ENCODE measurements around the gene CALCR.

Gene CALCR

DNA sequence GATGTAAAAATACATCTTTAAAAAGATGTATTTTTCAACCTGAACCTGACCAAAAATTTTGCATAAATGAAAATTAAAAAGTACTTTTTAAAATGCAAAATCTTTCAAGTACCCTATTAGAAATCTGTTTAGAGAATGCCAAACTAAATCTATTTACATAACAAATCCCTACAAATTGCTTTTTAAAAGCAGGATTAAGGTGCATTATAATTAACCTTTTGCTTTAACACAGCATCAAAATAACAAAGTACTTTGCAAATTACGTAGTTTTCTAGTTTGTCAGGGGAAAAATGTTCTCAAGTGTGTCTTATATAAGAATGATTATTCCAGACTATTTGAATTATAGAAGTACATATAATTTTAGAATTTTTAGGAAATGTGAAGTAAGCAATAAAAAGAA, 181.5 kb downstream of the CALCR start:
- TF ChIP-seq SIN3A (IDR thresholded peaks at IDR 0.05; ENCODE audit: borderline replicate concordance, insufficient read depth, low read length) (no peak), REST (IDR thresholded peaks at IDR 0.05; ENCODE audit: insufficient read depth in 1 of 2, low read depth in 2 of 2, low read length in 2 of 2) (no peak), TAF1 (IDR thresholded peaks at IDR 0.05; ENCODE audit: borderline replicate concordance, insufficient read depth, low read length) (no peak), FOXP2 (optimal IDR thresholded peaks at IDR 0.05; ENCODE audit: borderline replicate concordance, extremely low read depth, extremely low read length, insufficient read depth) (no peak), POLR2AphosphoS5 (IDR thresholded peaks at IDR 0.05; ENCODE audit: low read depth, low read length) (no peak)

DNA sequence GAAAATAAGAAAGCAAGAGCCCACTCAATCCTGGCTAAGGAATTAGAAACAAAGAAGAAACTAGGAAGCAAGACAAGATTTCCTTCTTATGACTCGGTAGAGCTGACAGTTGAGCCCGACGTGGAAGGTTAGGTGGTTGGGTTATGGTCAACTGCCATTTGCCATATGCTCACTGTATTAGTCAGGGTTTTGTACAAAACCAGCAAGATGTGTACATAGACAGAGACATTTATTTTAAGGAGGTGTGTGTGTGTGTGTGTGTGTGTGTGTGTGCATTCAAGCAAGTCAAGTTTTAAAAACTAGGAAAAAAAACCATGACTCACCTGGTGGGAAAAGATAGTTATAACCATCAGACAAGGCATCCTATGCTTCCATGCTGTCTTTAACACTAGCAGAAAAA, 183.9 kb downstream of the CALCR start:
- TF ChIP-seq POLR2AphosphoS5 (IDR thresholded peaks at IDR 0.05; ENCODE audit: low read depth, low read length) = no peak

GRCh38 chr7:93382362-93382761, 192.2 kb downstream of the CALCR start:
- TF ChIP-seq FOXP2 (optimal IDR thresholded peaks at IDR 0.05; ENCODE audit: borderline replicate concordance, extremely low read depth, extremely low read length, insufficient read depth) (no peak), POLR2AphosphoS5 (IDR thresholded peaks at IDR 0.05; ENCODE audit: low read depth, low read length) (no peak), TAF1 (IDR thresholded peaks at IDR 0.05; ENCODE audit: borderline replicate concordance, insufficient read depth, low read length) (no peak), SIN3A (IDR thresholded peaks at IDR 0.05; ENCODE audit: borderline replicate concordance, insufficient read depth, low read length) (no peak), REST (IDR thresholded peaks at IDR 0.05; ENCODE audit: insufficient read depth in 1 of 2, low read depth in 2 of 2, low read length in 2 of 2) (no peak)

- no peak for TF ChIP-seq POLR2AphosphoS5 (IDR thresholded peaks at IDR 0.05; ENCODE audit: low read depth, low read length)
- TF ChIP-seq TAF1 (IDR thresholded peaks at IDR 0.05; ENCODE audit: borderline replicate concordance, insufficient read depth, low read length) = no peak
- no peak for TF ChIP-seq REST (IDR thresholded peaks at IDR 0.05; ENCODE audit: insufficient read depth in 1 of 2, low read depth in 2 of 2, low read length in 2 of 2)
- no peak for TF ChIP-seq SIN3A (IDR thresholded peaks at IDR 0.05; ENCODE audit: borderline replicate concordance, insufficient read depth, low read length)
Observed at GRCh38 chr7:93378131-93378760, 196.3 kb downstream of the CALCR start.

GRCh38 chr7:93375603-93376002, 198.9 kb downstream of the CALCR start:
- TF ChIP-seq REST (IDR thresholded peaks at IDR 0.05; ENCODE audit: insufficient read depth in 1 of 2, low read depth in 2 of 2, low read length in 2 of 2) (no peak), FOXP2 (optimal IDR thresholded peaks at IDR 0.05; ENCODE audit: borderline replicate concordance, extremely low read depth, extremely low read length, insufficient read depth) (no peak), SIN3A (IDR thresholded peaks at IDR 0.05; ENCODE audit: borderline replicate concordance, insufficient read depth, low read length) (no peak), TAF1 (IDR thresholded peaks at IDR 0.05; ENCODE audit: borderline replicate concordance, insufficient read depth, low read length) (no peak), POLR2AphosphoS5 (IDR thresholded peaks at IDR 0.05; ENCODE audit: low read depth, low read length) (no peak)
